Spleen (tissue), 11 donors: ENCODE data around the gene RAB10. TPM values are rescaled to one million over a fixed set of nuclear protein-coding genes. Genes with fewer than 3 reads are reported as not detected.

Experiments used
- DNase-seq: peaks from one replicate; pipeline ENCODE4 v3.0.0-alpha.2; 2020
- H3K27ac ChIP-seq, 8 donors: fragments of 200-600 bp; sonication (generic) in 7 of 8; 1 replicate in 4 of 8; 2 replicates in 4 of 8; pipeline versions ENCODE4 v1.5.0 to v1.8.0; 2016 to 2021; ENCODE audit warnings: inconsistent platforms in 4 of 8, mild to moderate bottlenecking in 4 of 8, moderate library complexity in 1 of 8
- H3K27me3 ChIP-seq, 7 donors: fragments of 200-600 bp; sonication (generic) in 6 of 7; replicated peaks in 1 of 7; 1 replicate in 4 of 7; 2 replicates in 3 of 7; pipeline versions ENCODE4 v1.5.0 to v1.8.0; 2016 to 2021; ENCODE audit warnings: inconsistent platforms in 3 of 7, mild to moderate bottlenecking in 1 of 7
- H3K36me3 ChIP-seq, 6 donors: fragments of 200-600 bp; sonication (generic) in 5 of 6; 1 replicate in 4 of 6; 2 replicates in 2 of 6; pipeline versions ENCODE4 v1.5.0 to v1.8.0; 2016 to 2021; ENCODE audit warnings: inconsistent platforms in 2 of 6
- H3K4me1 ChIP-seq, 6 donors: fragments of 200-600 bp; sonication (generic) in 5 of 6; 1 replicate in 3 of 6; 2 replicates in 3 of 6; pipeline versions ENCODE4 v1.5.0 to v1.8.0; 2016 to 2021; ENCODE audit warnings: inconsistent platforms in 3 of 6
- H3K4me3 ChIP-seq, 8 donors: fragments of 200-600 bp; sonication (generic) in 7 of 8; 1 replicate in 4 of 8; 2 replicates in 4 of 8; pipeline versions ENCODE4 v1.5.0 to v1.8.0; 2016 to 2021; ENCODE audit warnings: inconsistent platforms in 4 of 8, mild to moderate bottlenecking in 4 of 8, moderate library complexity in 2 of 8
- H3K9me3 ChIP-seq, 8 donors: fragments of 200-600 bp; sonication (generic) in 7 of 8; 1 replicate in 4 of 8; 2 replicates in 4 of 8; pipeline versions ENCODE4 v1.5.0 to v1.8.0; 2016 to 2021; ENCODE audit warnings: inconsistent platforms in 4 of 8
- POLR2A ChIP-seq, 3 donors: fragments of 450-650 bp; IDR thresholded peaks; one replicate each; pipeline ENCODE4 v1.5.1; 2017; ENCODE audit warnings: antibody characterized with exemption in 3 of 3, mild to moderate bottlenecking in 1 of 3
- POLR2AphosphoS5 ChIP-seq, 3 donors: sonication (generic); formaldehyde crosslinking; IDR thresholded peaks; one replicate each; pipeline ENCODE4 v1.5.1; 2017; ENCODE audit warnings: antibody characterized with exemption in 3 of 3
- WGBS, 5 donors: extraction: QIAGEN DNeasy Blood & Tissue Kit in 3 of 5; methylation state at CpG; one replicate each; pipeline versions ENCODE4 v1.1.5 to v1.1.7; 2013 to 2018; 5-methylcytosine and 5-hydroxymethylcytosine counted together
- intact Hi-C: fragments of 100-400 bp; cut with DNase I; formaldehyde crosslinking; loops from one replicate; pipeline ENCODE4 v1.15.0; 2023; ENCODE audit warnings: low total_unique reads
- polyA plus RNA-seq, 3 donors: library from polyadenylated mRNA; stranded (reverse); fragments of 200-250 nt; gene quantifications; one replicate each; pipeline ENCODE4 v1.2.1, GENCODE V29; 2013
- total RNA-seq, 7 donors: library from RNA; depleted of rRNA in 3 of 7; stranded (reverse); fragments of >200 nt in 3 of 7; fragmentation: NEBNext Ultra II Directional in 4 of 7; extraction: Animal tissue kit (Norgen Biotek cat#: 25700) in 4 of 7; gene quantifications; one replicate each; pipeline versions ENCODE4 v1.1.0 to v1.2.1, GENCODE V29; 2016 to 2021
- TF ChIP-seq, protein P1 (sequence below), 11 experiments: fragments of 200-600 bp in 7 of 11; fragments of 450-650 bp in 4 of 11; sonication (generic) in 4 of 11; IDR thresholded peaks in 8 of 11; conservative IDR thresholded peaks in 3 of 11; 1 replicate in 7 of 11; 2 replicates in 4 of 11; pipeline versions ENCODE4 v1.4.0 to v1.8.0; 2016 to 2021; ENCODE audit warnings: antibody characterized with exemption in 11 of 11, inconsistent platforms in 4 of 11, mild to moderate bottlenecking in 1 of 11
- donor health status: healthy with polysubstance abuse.
- donor health status: DM: no; HTN: no; CAD: no; lungs with moderate emphysema.
- donor health status: DM: no; HTN: no; CAD: no.
- donor health status: Bipolar disorder and iron deficiency.
- donor health status: healthy.
- donor health status: DM: no; HTN: no; CAD: no.
- donor health status: DM: yes; HTN: yes; CAD: no.

The RAB10 gene
- total and polyA plus RNA-seq, 10 donors: 24.4 to 135 (median 106) TPM

DNA sequence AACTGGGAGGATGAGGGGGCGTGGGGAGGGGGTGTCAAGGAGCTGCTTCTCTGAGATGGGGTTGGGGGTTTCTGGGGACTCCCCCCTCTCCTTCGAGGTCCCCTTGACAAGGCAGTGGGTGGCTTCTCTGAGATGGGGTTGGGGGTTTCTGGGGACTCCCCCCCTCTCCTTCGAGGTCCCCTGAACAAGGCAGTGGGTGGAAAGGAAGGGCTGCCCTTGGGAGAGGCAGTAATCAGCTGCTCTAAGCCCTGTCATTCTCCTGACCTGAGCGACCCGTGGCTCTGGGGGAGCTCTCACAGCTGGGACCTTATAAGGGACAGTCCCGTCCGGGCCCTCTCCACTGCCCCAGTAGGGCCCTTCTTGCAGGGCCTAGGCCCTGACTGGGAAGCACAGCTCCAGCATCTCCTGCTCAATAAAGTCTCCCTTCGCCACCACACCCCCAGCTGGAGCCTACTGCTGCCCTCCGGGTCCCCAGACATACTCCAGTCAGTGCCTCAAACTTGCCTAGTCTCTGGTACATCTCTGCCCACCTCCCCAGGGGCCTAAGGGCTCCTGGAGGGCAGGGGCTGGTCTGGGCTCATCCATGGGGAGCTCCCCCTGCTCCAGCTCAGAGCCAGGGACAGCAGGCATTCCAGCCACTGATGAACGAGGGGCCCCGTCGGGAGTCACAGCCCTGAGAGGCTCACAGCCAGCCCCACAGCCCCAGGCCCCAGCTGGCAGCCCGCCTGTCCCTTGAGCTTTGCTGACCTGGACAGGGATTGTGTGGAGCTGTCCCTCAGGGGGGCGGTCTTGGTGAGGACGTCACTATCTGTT is 141.8 kb downstream of the RAB10 start:
- no peaks in the 10 kb centered on the region for H3K36me3 ChIP-seq
- H3K27ac ChIP-seq: no peak overlapping the region
- peaks cover 13 to 47% (median 34%) of the 10 kb centered on the region in 6 donors for H3K4me1 ChIP-seq
- no peak for DNase-seq
- H3K4me3 ChIP-seq: no peak overlapping the region
- intact Hi-C loops: no loop called here
- peaks cover 0 to 84% (median 42%) of the 10 kb centered on the region in 7 donors for H3K27me3 ChIP-seq
- TF ChIP-seq POLR2AphosphoS5 (IDR thresholded peaks at IDR 0.05) (no peak), POLR2A (IDR thresholded peaks at IDR 0.05) (no peak)
- TF ChIP-seq, protein P1, sequence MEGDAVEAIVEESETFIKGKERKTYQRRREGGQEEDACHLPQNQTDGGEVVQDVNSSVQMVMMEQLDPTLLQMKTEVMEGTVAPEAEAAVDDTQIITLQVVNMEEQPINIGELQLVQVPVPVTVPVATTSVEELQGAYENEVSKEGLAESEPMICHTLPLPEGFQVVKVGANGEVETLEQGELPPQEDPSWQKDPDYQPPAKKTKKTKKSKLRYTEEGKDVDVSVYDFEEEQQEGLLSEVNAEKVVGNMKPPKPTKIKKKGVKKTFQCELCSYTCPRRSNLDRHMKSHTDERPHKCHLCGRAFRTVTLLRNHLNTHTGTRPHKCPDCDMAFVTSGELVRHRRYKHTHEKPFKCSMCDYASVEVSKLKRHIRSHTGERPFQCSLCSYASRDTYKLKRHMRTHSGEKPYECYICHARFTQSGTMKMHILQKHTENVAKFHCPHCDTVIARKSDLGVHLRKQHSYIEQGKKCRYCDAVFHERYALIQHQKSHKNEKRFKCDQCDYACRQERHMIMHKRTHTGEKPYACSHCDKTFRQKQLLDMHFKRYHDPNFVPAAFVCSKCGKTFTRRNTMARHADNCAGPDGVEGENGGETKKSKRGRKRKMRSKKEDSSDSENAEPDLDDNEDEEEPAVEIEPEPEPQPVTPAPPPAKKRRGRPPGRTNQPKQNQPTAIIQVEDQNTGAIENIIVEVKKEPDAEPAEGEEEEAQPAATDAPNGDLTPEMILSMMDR (IDR thresholded peaks at IDR 0.05 in 8 of 11, conservative IDR thresholded peaks at IDR 0.05 in 3 of 11): no peak
- 73 to 79% (median 74%) methylated on average over 8 to 15 of the region's 15 CpGs for WGBS, 5 donors
- no peaks in the 10 kb centered on the region for H3K9me3 ChIP-seq

DNA sequence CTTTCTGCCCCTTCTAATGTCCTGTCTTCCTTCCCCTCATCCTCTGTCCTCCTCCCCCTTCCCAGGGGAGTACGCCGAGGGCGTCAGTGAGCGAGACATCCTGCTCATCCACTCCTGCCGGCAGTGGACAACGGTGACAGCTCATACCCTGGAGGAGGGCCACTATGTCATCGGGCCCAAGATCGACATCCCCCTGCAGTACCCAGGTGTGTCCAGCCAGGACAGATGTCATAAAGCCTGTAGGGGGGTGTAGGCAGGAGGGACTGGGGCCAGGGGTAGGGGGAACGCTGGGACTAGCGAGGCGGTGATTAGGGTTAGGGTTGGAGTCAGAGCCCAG is 142.4 kb downstream of the RAB10 start:
- intact Hi-C loops: no loop called here
- TF ChIP-seq, protein P1 (IDR thresholded peaks at IDR 0.05 in 8 of 11, conservative IDR thresholded peaks at IDR 0.05 in 3 of 11): no peak
- TF ChIP-seq POLR2A (IDR thresholded peaks at IDR 0.05) (no peak), POLR2AphosphoS5 (IDR thresholded peaks at IDR 0.05) (no peak)
- WGBS, 5 donors: 79 to 90% (median 87%) methylated on average over 11 of the region's 11 CpGs
- no peak for DNase-seq
- H3K4me3 ChIP-seq: no peak overlapping the region
- H3K9me3 ChIP-seq: no peaks in the 10 kb centered on the region
- no peak overlapping the region for H3K27ac ChIP-seq
- peaks cover 13 to 47% (median 34%) of the 10 kb centered on the region in 6 donors for H3K4me1 ChIP-seq
- H3K27me3 ChIP-seq: peaks cover 0 to 85% (median 42%) of the 10 kb centered on the region in 7 donors
- H3K36me3 ChIP-seq: no peaks in the 10 kb centered on the region

DNA sequence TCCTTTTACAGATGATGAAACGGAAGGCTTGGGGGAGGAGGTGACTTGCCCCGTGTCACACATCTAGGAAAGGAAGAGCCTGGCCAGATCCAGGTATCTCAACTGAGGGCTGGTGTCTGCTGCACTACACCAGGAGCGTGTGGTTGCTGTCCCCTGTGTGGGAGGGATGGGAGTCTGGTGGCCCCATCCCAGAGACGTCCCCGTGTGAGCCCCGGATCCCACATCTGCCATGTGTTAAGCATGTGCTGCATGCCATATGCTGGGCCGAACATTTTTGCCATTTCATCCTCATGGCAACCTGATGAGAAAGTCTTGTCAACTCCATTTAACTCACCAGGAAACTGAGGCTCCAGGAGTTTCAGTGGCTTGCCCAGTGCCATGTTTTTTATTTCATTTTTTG is 143.2 kb downstream of the RAB10 start:
- H3K27me3 ChIP-seq: peaks cover 0 to 76% (median 33%) of the 10 kb centered on the region in 7 donors
- H3K36me3 ChIP-seq: no peaks in the 10 kb centered on the region
- TF ChIP-seq POLR2AphosphoS5 (IDR thresholded peaks at IDR 0.05) (no peak), POLR2A (IDR thresholded peaks at IDR 0.05) (no peak)
- TF ChIP-seq, protein P1 (IDR thresholded peaks at IDR 0.05 in 8 of 11, conservative IDR thresholded peaks at IDR 0.05 in 3 of 11): no peak
- 88 to 94% (median 90%) methylated on average over 7 of the region's 7 CpGs for WGBS, 5 donors
- no peak overlapping the region for H3K4me3 ChIP-seq
- H3K4me1 ChIP-seq: peaks cover 13 to 40% (median 33%) of the 10 kb centered on the region in 6 donors
- H3K9me3 ChIP-seq: no peaks in the 10 kb centered on the region
- DNase-seq: no peak
- intact Hi-C loops: no loop called here
- no peak overlapping the region for H3K27ac ChIP-seq

DNA sequence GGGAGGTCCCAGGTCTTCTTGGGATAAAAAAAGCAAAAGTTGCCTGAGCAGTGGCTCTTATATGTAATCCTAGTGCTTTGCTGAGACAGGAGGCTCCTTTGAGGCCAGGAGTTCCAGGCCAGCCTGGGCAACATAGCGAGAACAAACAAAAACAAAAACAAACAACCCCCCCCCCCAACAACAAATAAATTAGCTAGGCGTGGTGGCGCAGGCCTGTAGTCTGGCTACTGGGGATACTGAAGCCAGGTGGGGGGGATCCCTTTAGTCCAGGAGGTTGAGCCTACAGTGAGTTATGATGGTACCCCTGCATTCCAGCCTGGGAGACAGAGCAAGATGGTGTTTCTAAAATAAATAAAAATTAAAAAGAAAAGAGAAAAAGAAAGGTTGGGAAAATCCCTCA is 144.4 kb downstream of the RAB10 start:
- Histone ChIP-seq H3K4me1 (peaks cover 12 to 33% (median 26%) of the 10 kb centered on the region in 6 donors), H3K9me3 (no peaks in the 10 kb centered on the region), H3K36me3 (no peaks in the 10 kb centered on the region), H3K4me3 (peak overlapping the region in 5 of 8 donors; percentile 39 to 76 (median 50)), H3K27ac (peak overlapping the region in 3 of 8 donors; percentile 58 to 79 (median 65)), H3K27me3 (peaks cover 0 to 67% (median 25%) of the 10 kb centered on the region in 7 donors)
- TF ChIP-seq POLR2AphosphoS5 (IDR thresholded peaks at IDR 0.05) (no peak), POLR2A (IDR thresholded peaks at IDR 0.05) (no peak)
- TF ChIP-seq, protein P1 (IDR thresholded peaks at IDR 0.05 in 8 of 11, conservative IDR thresholded peaks at IDR 0.05 in 3 of 11): no peak
- 89 to 99% (median 94%) methylated on average over 3 of the region's 3 CpGs for WGBS, 5 donors
- no peak for DNase-seq
- intact Hi-C loops: no loop called here
